Duodenal mucosa (tissue), 2 donors: Measurements from ENCODE around the gene HRCT1.

ENCODE experiments used
- H3K27ac ChIP-seq: one replicate; pipeline ENCODE4 v1.7.0; 2013; ENCODE audit warnings: low read depth, low read length
- H3K27me3 ChIP-seq, 2 donors: one replicate each; pipeline ENCODE4 v1.7.0; 2013; ENCODE audit warnings: low read length in 2 of 2, control low read depth in 1 of 2; ENCODE audit not compliant: insufficient read depth in 2 of 2, control insufficient read depth in 1 of 2
- H3K36me3 ChIP-seq, 2 donors: one replicate each; pipeline ENCODE4 v1.7.0; 2013; ENCODE audit warnings: low read length in 2 of 2, control low read depth in 1 of 2; ENCODE audit not compliant: insufficient read depth in 2 of 2, control insufficient read depth in 1 of 2
- H3K4me1 ChIP-seq, 2 donors: one replicate each; pipeline ENCODE4 v1.7.0; 2013; ENCODE audit warnings: low read length in 2 of 2, control low read depth in 1 of 2; ENCODE audit not compliant: insufficient read depth in 2 of 2, control insufficient read depth in 1 of 2
- H3K4me3 ChIP-seq, 2 donors: one replicate each; pipeline ENCODE4 v1.7.0; 2013; ENCODE audit warnings: low read length in 2 of 2, low read depth in 1 of 2
- H3K9ac ChIP-seq, 2 donors: one replicate each; pipeline ENCODE4 v1.7.0; 2013; ENCODE audit warnings: low read length in 2 of 2, low read depth in 1 of 2
- H3K9me3 ChIP-seq, 2 donors: one replicate each; pipeline ENCODE4 v1.7.0; 2013; ENCODE audit warnings: low read length in 2 of 2, control low read depth in 1 of 2; ENCODE audit not compliant: control insufficient read depth in 1 of 2

Gene HRCT1

DNA sequence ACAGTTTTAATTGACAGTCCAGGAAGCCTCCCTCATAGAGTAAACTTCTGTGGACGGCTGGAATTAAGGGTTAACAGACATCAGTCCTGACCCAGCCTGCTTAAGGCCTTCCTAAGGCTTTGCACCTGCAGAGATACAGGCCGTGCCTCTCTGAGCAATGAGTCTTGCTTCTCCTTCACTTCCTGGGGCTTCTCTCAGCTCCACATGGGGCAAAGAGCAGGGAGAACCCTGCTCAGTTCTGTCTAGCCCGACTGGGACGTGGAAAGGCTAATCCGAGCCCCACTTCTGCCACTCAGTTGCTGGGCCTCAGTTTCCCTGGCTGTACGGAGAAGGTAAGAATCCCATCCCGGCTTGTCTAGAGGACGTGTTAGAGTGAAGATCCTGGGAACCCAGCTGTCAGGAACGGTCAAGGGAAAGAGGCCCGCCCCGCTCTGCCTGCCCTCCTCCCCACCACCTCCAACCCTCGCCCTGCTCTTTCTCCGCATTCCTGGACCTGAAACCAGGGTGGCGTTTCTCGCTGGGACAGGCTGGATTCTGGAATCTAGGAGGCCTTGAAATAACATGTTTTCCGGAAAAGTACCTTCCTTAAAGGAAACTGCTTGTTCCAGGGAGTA, 9.8 kb downstream of the HRCT1 start:
- Histone ChIP-seq H3K4me3 (no peak overlapping the region), H3K9me3 (no peaks in the 10 kb centered on the region), H3K9ac (no peak overlapping the region), H3K36me3 (no peaks in the 10 kb centered on the region), H3K27ac (peak overlapping the region; percentile 13), H3K4me1 (peaks cover 58 to 62% of the 10 kb centered on the region in 2 donors), H3K27me3 (no peaks in the 10 kb centered on the region)

DNA sequence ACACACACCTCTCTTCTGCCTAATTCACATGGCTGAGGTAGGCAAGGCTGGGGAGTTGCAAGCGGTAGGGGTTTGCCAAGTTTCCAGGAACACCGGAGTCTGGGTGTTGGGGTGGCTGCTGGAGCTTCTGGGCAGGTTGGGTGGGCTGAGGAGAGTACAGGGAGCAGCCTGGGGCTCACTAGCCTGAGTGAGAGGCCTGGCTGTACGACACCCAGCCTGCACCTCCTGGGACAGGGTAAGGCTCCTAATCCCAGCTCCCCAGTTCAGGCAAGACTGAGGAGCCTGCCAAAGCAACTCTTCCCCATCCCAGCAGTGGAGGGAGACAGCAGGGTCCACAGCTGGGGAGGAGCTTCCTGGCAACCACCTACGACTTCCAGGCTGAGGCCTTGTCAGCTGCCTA, 11.3 kb downstream of the HRCT1 start:
- Histone ChIP-seq H3K4me1 (peaks cover 53 to 54% of the 10 kb centered on the region in 2 donors), H3K4me3 (no peak overlapping the region), H3K36me3 (no peaks in the 10 kb centered on the region), H3K9me3 (no peaks in the 10 kb centered on the region), H3K9ac (no peak overlapping the region), H3K27me3 (no peaks in the 10 kb centered on the region), H3K27ac (no peak overlapping the region)

DNA sequence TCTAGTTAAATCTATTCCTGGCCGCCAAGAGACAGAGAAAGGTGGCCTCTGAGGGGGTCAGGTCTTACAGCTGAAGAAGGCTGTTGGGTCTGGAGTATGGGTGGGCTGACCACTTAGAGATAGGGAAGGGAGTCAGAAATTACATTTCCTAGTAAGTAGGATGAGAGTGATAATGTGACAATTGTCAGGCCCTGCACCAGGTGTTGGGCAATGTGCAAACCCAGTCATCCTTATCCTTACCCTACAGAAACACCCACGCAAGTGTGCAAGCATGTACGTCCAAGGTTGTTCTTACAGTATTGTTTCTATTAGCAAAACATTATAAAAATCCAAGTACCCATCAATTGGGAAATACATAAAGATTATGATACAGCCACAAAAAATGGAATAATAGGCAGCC, 12.8 kb downstream of the HRCT1 start:
- no peak overlapping the region for H3K4me3 ChIP-seq
- no peak overlapping the region for H3K27ac ChIP-seq
- H3K36me3 ChIP-seq, result no peaks in the 10 kb centered on the region
- H3K27me3 ChIP-seq, result no peaks in the 10 kb centered on the region
- no peak overlapping the region for H3K9ac ChIP-seq
- H3K9me3 ChIP-seq, result no peaks in the 10 kb centered on the region
- H3K4me1 ChIP-seq, result peaks cover 57 to 61% of the 10 kb centered on the region in 2 donors

DNA sequence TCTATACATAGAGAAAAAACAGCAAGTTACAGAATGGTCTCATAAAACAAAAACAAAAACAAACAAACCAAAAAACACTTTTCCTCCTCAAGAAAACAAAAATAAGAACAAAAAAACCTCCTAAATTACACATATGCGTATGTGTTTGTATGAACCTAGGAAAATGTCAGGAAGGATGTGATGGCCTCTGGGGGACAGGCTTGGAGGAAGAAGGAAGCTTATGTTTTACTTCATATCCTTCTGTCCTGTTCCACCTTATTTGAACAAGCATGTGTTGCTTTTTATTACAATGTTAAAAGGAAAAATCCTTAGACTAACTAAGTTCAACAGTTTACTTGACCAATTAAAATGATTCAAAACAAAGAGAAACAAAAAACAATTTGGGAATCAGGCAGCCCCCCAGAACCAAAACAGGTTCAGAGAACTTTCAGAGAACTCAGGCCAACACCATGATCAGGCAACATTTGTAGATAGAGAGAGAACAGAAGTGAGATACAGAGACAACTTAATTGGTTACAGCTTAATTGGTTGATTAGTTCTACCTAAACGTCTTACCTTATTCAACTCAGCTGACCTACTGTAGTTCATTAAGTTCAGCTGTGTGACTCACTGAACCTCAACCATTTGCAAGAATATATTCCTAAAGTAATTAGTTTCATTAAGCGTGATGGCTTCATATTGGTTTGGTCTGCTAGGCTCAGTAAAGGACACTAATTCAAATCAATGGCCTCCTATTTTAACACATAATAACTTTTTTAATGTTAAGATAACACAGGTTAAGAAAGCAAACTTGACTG, 13.4 kb downstream of the HRCT1 start:
- Histone ChIP-seq H3K36me3 (no peaks in the 10 kb centered on the region), H3K4me1 (peaks cover 61 to 63% of the 10 kb centered on the region in 2 donors), H3K9ac (no peak overlapping the region), H3K27ac (peak overlapping the region; percentile 63), H3K9me3 (no peaks in the 10 kb centered on the region), H3K4me3 (no peak overlapping the region), H3K27me3 (no peaks in the 10 kb centered on the region)

DNA sequence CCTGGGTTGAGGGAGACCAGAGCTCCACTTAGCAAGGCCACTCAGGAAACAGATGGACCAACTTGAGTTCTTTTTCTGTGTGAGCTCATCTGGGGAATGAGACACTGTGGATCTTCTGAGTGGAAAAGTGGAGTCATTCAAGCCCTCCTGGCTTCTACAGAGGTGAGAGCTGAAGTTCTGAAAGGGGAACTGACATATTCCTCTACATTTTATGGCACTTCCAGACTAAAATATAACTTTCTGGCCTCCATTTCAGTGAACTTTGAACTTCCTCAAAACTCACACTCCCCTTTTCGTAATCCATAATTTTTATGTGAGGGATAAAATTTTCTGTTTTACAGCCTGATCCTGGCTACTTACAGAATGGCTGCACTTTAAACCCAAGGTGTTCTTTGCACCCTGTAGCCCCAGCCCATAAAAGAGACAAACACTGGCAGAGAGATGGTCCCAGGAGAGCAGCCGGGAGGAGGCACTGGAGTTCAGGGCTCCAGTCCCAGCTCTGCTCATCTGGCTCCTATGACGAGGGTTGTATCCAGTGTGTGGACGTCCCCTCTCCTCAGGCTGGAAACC, 14.1 kb downstream of the HRCT1 start:
- Histone ChIP-seq H3K27ac (peak overlapping the region; percentile 63), H3K9ac (no peak overlapping the region), H3K4me3 (no peak overlapping the region), H3K4me1 (peaks cover 55 to 58% of the 10 kb centered on the region in 2 donors), H3K36me3 (no peaks in the 10 kb centered on the region), H3K27me3 (no peaks in the 10 kb centered on the region), H3K9me3 (no peaks in the 10 kb centered on the region)

DNA sequence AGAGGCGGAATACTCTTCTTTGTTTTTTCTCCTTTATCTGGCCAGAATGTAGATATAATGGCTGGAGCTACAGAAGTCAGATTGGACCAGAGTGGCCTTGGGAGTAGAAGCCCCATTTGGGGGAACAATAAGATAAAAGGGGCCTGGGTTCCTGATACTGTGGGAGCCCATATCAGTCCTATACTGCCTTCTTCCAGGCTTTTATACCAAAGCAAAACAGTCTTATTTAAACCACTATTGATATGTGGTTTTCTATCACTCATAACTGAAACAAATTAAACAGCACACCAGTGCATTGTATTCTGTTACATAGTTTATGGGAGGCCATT, 17.6 kb downstream of the HRCT1 start:
- Histone ChIP-seq H3K9ac (no peak overlapping the region), H3K9me3 (no peaks in the 10 kb centered on the region), H3K4me1 (peaks cover 33 to 35% of the 10 kb centered on the region in 2 donors), H3K27me3 (no peaks in the 10 kb centered on the region), H3K36me3 (no peaks in the 10 kb centered on the region), H3K4me3 (no peak overlapping the region), H3K27ac (peak overlapping the region; percentile 26)

DNA sequence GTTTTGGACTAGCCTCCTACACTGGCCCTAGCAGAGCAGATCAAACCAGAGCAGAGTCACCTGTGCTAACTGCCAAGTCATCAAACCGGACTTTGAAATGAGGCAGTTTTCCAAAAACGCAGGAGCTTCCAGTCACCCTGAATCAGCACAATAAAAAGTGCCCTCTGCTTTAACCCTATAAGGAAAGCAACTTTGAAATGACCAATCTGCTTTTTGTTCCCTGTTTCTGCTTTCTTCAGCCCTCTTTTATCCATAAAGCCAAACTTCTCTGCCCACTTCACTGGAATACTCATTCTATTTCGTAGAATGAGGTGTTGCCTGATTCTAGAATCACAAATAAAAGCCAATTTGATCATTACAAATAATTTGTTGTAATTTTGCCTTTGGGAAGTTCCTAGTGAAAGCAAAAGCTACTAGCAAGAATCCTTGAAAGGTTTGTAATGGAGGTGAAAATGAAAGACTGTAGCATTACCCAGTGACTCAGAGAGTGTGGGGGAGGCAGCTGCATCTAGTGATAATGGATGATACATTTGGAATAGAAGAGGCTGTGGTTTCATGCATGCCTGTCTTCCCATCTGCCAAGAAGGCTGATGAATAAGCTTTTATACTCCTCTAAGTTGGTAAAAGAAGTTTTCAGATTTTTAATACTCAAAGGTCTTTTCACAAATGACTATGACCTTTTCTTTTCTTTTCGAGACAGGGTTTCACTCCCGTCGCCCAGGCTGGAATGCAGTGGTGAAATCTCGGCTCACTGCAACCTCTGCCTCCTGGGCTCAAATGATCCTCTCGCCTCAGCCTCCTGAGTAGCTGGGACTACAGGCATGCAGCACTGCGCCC, 18.1 kb downstream of the HRCT1 start:
- Histone ChIP-seq H3K36me3 (no peaks in the 10 kb centered on the region), H3K9ac (no peak overlapping the region), H3K27me3 (no peaks in the 10 kb centered on the region), H3K9me3 (no peaks in the 10 kb centered on the region), H3K4me3 (no peak overlapping the region), H3K4me1 (peaks cover 29 to 30% of the 10 kb centered on the region in 2 donors), H3K27ac (peak overlapping the region; percentile 26)

DNA sequence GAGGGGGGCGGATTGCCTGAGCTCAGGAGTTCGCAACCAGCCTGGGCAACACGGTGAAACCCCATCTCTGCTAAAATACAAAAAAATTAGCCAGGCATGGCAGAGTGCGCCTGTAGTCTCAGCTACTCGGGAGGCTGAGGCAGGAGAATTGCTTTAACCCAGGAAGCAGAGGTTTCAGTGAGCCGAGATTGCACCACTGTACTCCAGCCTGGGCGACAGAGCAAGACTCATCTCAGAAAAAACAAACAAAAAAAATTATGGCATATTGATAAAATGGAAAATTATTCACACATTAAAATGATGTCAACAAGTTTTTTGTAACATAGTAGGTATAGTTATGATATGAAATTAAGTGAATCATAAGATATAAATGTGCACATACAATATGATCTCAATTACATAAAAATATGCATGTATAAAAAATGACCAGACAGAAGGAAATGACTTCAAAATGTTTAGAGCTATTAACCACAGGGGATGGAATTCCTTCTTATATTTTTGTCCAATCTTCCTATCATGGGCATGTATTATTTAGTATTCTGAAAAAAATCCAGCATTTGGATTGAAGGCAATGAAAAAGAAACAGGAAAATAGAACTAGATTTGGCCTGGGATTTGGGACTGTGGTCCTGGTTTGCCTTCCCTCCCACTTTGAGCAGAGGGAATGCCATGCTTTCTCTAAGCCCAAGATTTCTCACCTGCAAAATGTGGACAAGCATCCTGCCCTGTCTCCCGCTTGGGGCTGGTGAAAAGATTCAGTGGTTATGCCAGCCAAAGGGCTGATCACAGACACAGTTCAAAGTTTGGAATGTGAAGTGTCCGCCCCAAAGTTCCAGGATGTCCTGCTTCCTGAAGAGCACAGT, 22.8 kb downstream of the HRCT1 start:
- Histone ChIP-seq H3K4me3 (no peak overlapping the region), H3K36me3 (no peaks in the 10 kb centered on the region), H3K27ac (no peak overlapping the region), H3K4me1 (peaks cover 4 to 6% of the 10 kb centered on the region in 2 donors), H3K27me3 (no peaks in the 10 kb centered on the region), H3K9me3 (no peaks in the 10 kb centered on the region), H3K9ac (no peak overlapping the region)

DNA sequence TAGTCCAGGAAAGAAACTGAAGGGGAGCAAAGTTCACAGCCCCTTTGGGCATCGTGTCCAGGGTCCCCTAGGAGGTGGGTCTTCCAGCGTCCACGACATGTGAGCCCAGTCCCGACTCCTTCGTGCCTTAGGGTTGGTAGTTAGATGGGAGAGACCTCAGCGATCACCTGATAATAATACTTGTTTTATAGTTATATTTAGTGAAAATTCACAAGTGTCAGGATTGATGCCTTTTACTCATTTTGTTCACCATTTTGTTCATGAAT, 23.4 kb downstream of the HRCT1 start:
- Histone ChIP-seq H3K4me1 (peaks cover 0 to under 1% of the 10 kb centered on the region in 2 donors), H3K27me3 (no peaks in the 10 kb centered on the region), H3K27ac (no peak overlapping the region), H3K9ac (no peak overlapping the region), H3K36me3 (no peaks in the 10 kb centered on the region), H3K4me3 (no peak overlapping the region), H3K9me3 (no peaks in the 10 kb centered on the region)
